Kidney epithelial cell (primary cell): ENCODE measurements around the gene ADIPOQ. TPM values are rescaled to one million over a fixed set of nuclear protein-coding genes. Genes with fewer than 3 reads are reported as not detected.
"Not testable (repeated sequence)": the region's sequence is repeated elsewhere in the genome, so short reads cannot be mapped to it uniquely, and the experiment has no call there.

Experiments
- DNase-seq: peaks from one replicate; pipeline ENCODE4 v3.0.0-alpha.2; 2010; ENCODE audit warnings: low read depth
- H3K27me3 ChIP-seq: 2 replicates; pipeline ENCODE4 v1.6.0; 2011; ENCODE audit warnings: low read length; ENCODE audit not compliant: control insufficient read depth, insufficient read depth
- H3K36me3 ChIP-seq: 2 replicates; pipeline ENCODE4 v1.5.1; 2011; ENCODE audit warnings: low read length; ENCODE audit not compliant: control insufficient read depth, insufficient read depth
- H3K4me3 ChIP-seq: 2 replicates; pipeline ENCODE4 v1.5.1; 2011; ENCODE audit warnings: low read depth, mild to moderate bottlenecking, control low read depth, low read length
- CTCF ChIP-seq: IDR thresholded peaks from 2 replicates; pipeline ENCODE4 v1.5.1; 2011; ENCODE audit warnings: mild to moderate bottlenecking, moderate library complexity, low read length, control low read depth, inconsistent platforms; ENCODE audit not compliant: insufficient read depth, poor library complexity, severe bottlenecking
- total RNA-seq: library from RNA; depleted of rRNA; stranded (reverse); fragments of >200 nt; gene quantifications from 2 replicates; pipeline ENCODE4 v1.2.3, GENCODE V29; 2015

ADIPOQ gene
- total RNA-seq, 1 donor from 2014 or later: not detected

- H3K4me3 ChIP-seq: no peak overlapping the region
- no peak for DNase-seq
- H3K27me3 ChIP-seq: no peaks in the 10 kb centered on the region
- H3K36me3 ChIP-seq: no peaks in the 10 kb centered on the region
- no peak for TF ChIP-seq CTCF
These were observed 23.6 kb upstream of the ADIPOQ start for GRCh38 chr3:186818956-186819355.

GRCh38 chr3:186821429-186822387 is 20.8 kb upstream of the ADIPOQ start:
- no peak overlapping the region for H3K4me3 ChIP-seq
- H3K36me3 ChIP-seq: no peaks in the 10 kb centered on the region
- H3K27me3 ChIP-seq: peaks cover 3% of the 10 kb centered on the region
- peak; percentile 63 for TF ChIP-seq CTCF
- DNase-seq: no peak

GRCh38 chr3:186822388-186822759 is 20.1 kb upstream of the ADIPOQ start:
- not testable (repeated sequence) for H3K27me3 ChIP-seq, H3K4me3 ChIP-seq, DNase-seq, H3K36me3 ChIP-seq

- no peak for TF ChIP-seq CTCF
- no peak for DNase-seq
- no peaks in the 10 kb centered on the region for H3K36me3 ChIP-seq
- H3K27me3 ChIP-seq: peaks cover 8% of the 10 kb centered on the region
- no peak overlapping the region for H3K4me3 ChIP-seq
These were observed 19.1 kb upstream of the ADIPOQ start for GRCh38 chr3:186823386-186823785.

GRCh38 chr3:186824430-186825139 is 17.9 kb upstream of the ADIPOQ start:
- peaks cover 16% of the 10 kb centered on the region for H3K27me3 ChIP-seq
- DNase-seq: no peak
- TF ChIP-seq CTCF: no peak
- no peak overlapping the region for H3K4me3 ChIP-seq
- no peaks in the 10 kb centered on the region for H3K36me3 ChIP-seq

- Histone ChIP-seq H3K36me3 (no peaks in the 10 kb centered on the region), H3K4me3 (no peak overlapping the region), H3K27me3 (peaks cover 23% of the 10 kb centered on the region)
- no peak for TF ChIP-seq CTCF
- DNase-seq: no peak
These were observed 17.2 kb upstream of the ADIPOQ start for GRCh38 chr3:186825294-186825821.
